GM18909 (cell line): ENCODE results near the gene CPEB4.

ENCODE experiments used
- ATAC-seq: cut with Tn5 transposase; IDR thresholded peaks from one replicate; pipeline ENCODE4 v1.9.1; 2021; ENCODE audit warnings: mild to moderate bottlenecking; ENCODE audit not compliant: unreplicated experiment, poor library complexity

CPEB4 gene

GRCh38 chr5:173858670-173859407 is 29.3 kb upstream of the CPEB4 start:
- ATAC-seq = no peak

GRCh38 chr5:173859408-173860159 is 28.6 kb upstream of the CPEB4 start:
- no peak for ATAC-seq

- no peak for ATAC-seq
Observed at GRCh38 chr5:173862047-173862477, 26.1 kb upstream of the CPEB4 start.

GRCh38 chr5:173863359-173863758 is 24.8 kb upstream of the CPEB4 start:
- ATAC-seq = no peak

GRCh38 chr5:173864126-173865050 is 23.8 kb upstream of the CPEB4 start:
- no peak for ATAC-seq

GRCh38 chr5:173866243-173866857 is 21.8 kb upstream of the CPEB4 start:
- ATAC-seq = no peak

- ATAC-seq = no peak
Observed at GRCh38 chr5:173866858-173867679, 21.1 kb upstream of the CPEB4 start.

GRCh38 chr5:173868096-173868880 is 19.9 kb upstream of the CPEB4 start:
- ATAC-seq = no peak

GRCh38 chr5:173869316-173869715 is 18.8 kb upstream of the CPEB4 start:
- ATAC-seq = no peak

GRCh38 chr5:173872957-173873305 is 15.2 kb upstream of the CPEB4 start:
- ATAC-seq = no peak

- no peak for ATAC-seq
Observed at GRCh38 chr5:173873306-173873922, 14.7 kb upstream of the CPEB4 start.

- no peak for ATAC-seq
Observed at GRCh38 chr5:173875189-173875588, 13.0 kb upstream of the CPEB4 start.

GRCh38 chr5:173878224-173878967 is 9.8 kb upstream of the CPEB4 start:
- no peak for ATAC-seq

GRCh38 chr5:173880306-173880985 is 7.7 kb upstream of the CPEB4 start:
- no peak for ATAC-seq

GRCh38 chr5:173881811-173882575 is 6.2 kb upstream of the CPEB4 start:
- no peak for ATAC-seq

- no peak for ATAC-seq
Observed at GRCh38 chr5:173882632-173883031, 5.5 kb upstream of the CPEB4 start.
